ENCODE measurements around the gene DGUOK. TPM values are rescaled to one million over a fixed set of nuclear protein-coding genes. Genes with fewer than 3 reads are reported as not detected.

Gene DGUOK
- total RNA-seq, 2 experiments from 2014 or later, result 96.4 to 103 TPM

- intact Hi-C loops (cut with micrococcal nuclease), result no loop called here
- ChIA-PET CTCF (interaction anchor here (1.0 kb wide), 1 partner anchor 243 kb away, joined by 3 read pairs; the partner anchor contains the start of gene BOLA3), POLR2A (no interaction called here)
- Mint-ChIP-seq H3K4me1 (ENCODE audit: low read depth) (peaks cover 10% of the 10 kb centered on the region), H3K36me3 (ENCODE audit: low read depth) (no peaks in the 10 kb centered on the region), H3K27me3 (no peaks in the 10 kb centered on the region), H3K4me3 (no peak overlapping the region), H3K27ac (no peak overlapping the region), H3K9me3 (no peaks in the 10 kb centered on the region)
- TF ChIP-seq CTCF (IDR thresholded peaks at IDR 0.05), result no peak
- ATAC-seq (no peak), DNase-seq (no peak)
Observed at GRCh38 chr2:73904952-73905351, 21.7 kb upstream of the DGUOK start.

- TF ChIP-seq CTCF (IDR thresholded peaks at IDR 0.05), result no peak
- intact Hi-C loops (cut with micrococcal nuclease), result no loop called here
- ChIA-PET POLR2A (interaction anchor here (0.6 to 2.4 kb wide), 3 partner anchors 10 to 213 kb away, joined by 3 to 7 read pairs (median 4); no protein-coding TSS in a partner anchor), CTCF (interaction anchor here (1.0 to 2.7 kb wide), 11 partner anchors 27 to 244 kb away, joined by 3 to 22 read pairs (median 6); partner anchors contain the start of gene BOLA3)
- Mint-ChIP-seq H3K36me3 (ENCODE audit: low read depth) (no peaks in the 10 kb centered on the region), H3K9me3 (no peaks in the 10 kb centered on the region), H3K27me3 (no peaks in the 10 kb centered on the region), H3K4me1 (ENCODE audit: low read depth) (peaks cover 10% of the 10 kb centered on the region), H3K27ac (no peak overlapping the region), H3K4me3 (no peak overlapping the region)
- DNase-seq, result no peak
- ATAC-seq, result no peak
Observed at GRCh38 chr2:73906847-73907505, 19.7 kb upstream of the DGUOK start.

GRCh38 chr2:73907840-73908452, 18.7 kb upstream of the DGUOK start:
- ChIA-PET POLR2A (interaction anchor here (0.8 to 2.4 kb wide), 4 partner anchors 9 to 212 kb away, joined by 3 to 7 read pairs (median 4); no protein-coding TSS in a partner anchor), CTCF (interaction anchor here (0.6 to 2.7 kb wide), 38 partner anchors 9 to 257 kb away, joined by 3 to 22 read pairs (median 4); partner anchors contain the start of genes BOLA3, DGUOK and STAMBP)
- peak overlapping the region; percentile 75 for H3K27ac Mint-ChIP-seq
- no peaks in the 10 kb centered on the region for H3K36me3 Mint-ChIP-seq (ENCODE audit: low read depth)
- no peak overlapping the region for H3K4me3 Mint-ChIP-seq
- ATAC-seq (peak; percentile 95), DNase-seq (peak; percentile 84)
- peak; percentile 48 for TF ChIP-seq CTCF (IDR thresholded peaks at IDR 0.05)
- H3K9me3 Mint-ChIP-seq, result no peaks in the 10 kb centered on the region
- intact Hi-C loops (cut with micrococcal nuclease), result no loop called here
- peaks cover 10% of the 10 kb centered on the region for H3K4me1 Mint-ChIP-seq (ENCODE audit: low read depth)
- H3K27me3 Mint-ChIP-seq, result no peaks in the 10 kb centered on the region

- ChIA-PET POLR2A (interaction anchor here (1.1 to 2.4 kb wide), 3 partner anchors 12 to 188 kb away, joined by 3 to 7 read pairs (median 3); no protein-coding TSS in a partner anchor), CTCF (interaction anchor here (0.6 to 3.3 kb wide), 16 partner anchors 9 to 242 kb away, joined by 3 to 22 read pairs (median 7); partner anchors contain the start of genes BOLA3, DGUOK and STAMBP)
- intact Hi-C loops (cut with micrococcal nuclease), result no loop called here
- Mint-ChIP-seq H3K27ac (no peak overlapping the region), H3K27me3 (no peaks in the 10 kb centered on the region), H3K9me3 (no peaks in the 10 kb centered on the region), H3K4me1 (ENCODE audit: low read depth) (peaks cover 10% of the 10 kb centered on the region), H3K36me3 (ENCODE audit: low read depth) (no peaks in the 10 kb centered on the region), H3K4me3 (no peak overlapping the region)
- no peak for TF ChIP-seq CTCF (IDR thresholded peaks at IDR 0.05)
- no peak for DNase-seq
- no peak for ATAC-seq
Observed at GRCh38 chr2:73908689-73909652, 17.7 kb upstream of the DGUOK start.
